HepG2 (cell line): ENCODE measurements around the gene SLC35E4. TPM values are rescaled to one million over a fixed set of nuclear protein-coding genes. Genes with fewer than 3 reads are reported as not detected.
"Not testable (repeated sequence)": the region's sequence is repeated elsewhere in the genome, so short reads cannot be mapped to it uniquely, and the experiment has no call there.

Source experiments
- ATAC-seq: fragments of 200-7000 bp; cut with Tn5 transposase; 3 replicates; pipeline ENCODE4 v1.9.1; 2020; ENCODE audit warnings: mild to moderate bottlenecking, moderate library complexity
- BruUV-seq: library from RNA; stranded (reverse); fragments of 400-500 nt; replicated peaks from 2 replicates; lab custom pipeline; 2021; lab: Mats Ljungman, UMichigan
- CTCF ChIA-PET: fragments of 300-600 bp; formaldehyde crosslinking; extraction: SDS; loops from one replicate; lab custom pipeline; 2021; ENCODE audit warnings: low total read pairs, inconsistent platforms, low intra/inter-chr PET ratio; lab: Yijun Ruan, JAX
- POLR2A ChIA-PET: fragments of 350-600 bp; sonication (Branson Sonifier 250); formaldehyde crosslinking; loops from one replicate; lab custom pipeline; 2020; ENCODE audit warnings: antibody characterized with exemption, inconsistent platforms; lab: Yijun Ruan, JAX
- DNase-seq: peaks from one replicate; pipeline ENCODE4 v3.0.0-alpha.2; 2015; ENCODE audit warnings: low spot score
- FAIRE-seq: peaks from 3 replicates; lab custom pipeline; 2011; peaks lifted over from hg19 to GRCh38; lab: Jason Lieb, UNC
- H2AFZ ChIP-seq: one replicate; pipeline ENCODE4 v1.6.1; 2011; ENCODE audit warnings: low read length, inconsistent platforms
- H3K27ac ChIP-seq: fragments of 300-600 bp; 3 replicates; pipeline ENCODE4 v1.8.0; 2011; ENCODE audit warnings: mixed run types, mild to moderate bottlenecking, mixed read lengths, low read length, inconsistent platforms; ENCODE audit not compliant: insufficient read depth; ENCODE audit errors: extremely low read length
- H3K27me3 ChIP-seq, 2 experiments: fragments of 200-600 bp in 1 of 2; 2 replicates in 1 of 2; 3 replicates in 1 of 2; pipeline versions ENCODE4 v1.6.0 to v1.8.0; 2011; ENCODE audit warnings: low read length in 2 of 2, mild to moderate bottlenecking in 2 of 2, moderate library complexity in 2 of 2, inconsistent platforms in 1 of 2; ENCODE audit not compliant: insufficient read depth in 2 of 2, control insufficient read depth in 1 of 2
- H3K36me3 ChIP-seq, 2 experiments: fragments of 200-600 bp in 1 of 2; replicated peaks in 1 of 2; 2 replicates in 1 of 2; 3 replicates in 1 of 2; pipeline versions ENCODE4 v1.5.1 to v1.8.0; 2011; ENCODE audit warnings: low read length in 2 of 2, inconsistent platforms in 1 of 2; ENCODE audit not compliant: insufficient read depth in 2 of 2, control insufficient read depth in 1 of 2
- H3K4me1 ChIP-seq: 2 replicates; pipeline ENCODE4 v1.5.1; 2012; ENCODE audit warnings: low read length, inconsistent platforms; ENCODE audit not compliant: insufficient read depth
- H3K4me2 ChIP-seq: 2 replicates; pipeline ENCODE4 v1.6.0; 2011; ENCODE audit warnings: low read depth, low read length, inconsistent platforms
- H3K4me3 ChIP-seq, 3 experiments: fragments of 200-600 bp in 1 of 3; sonication (generic), shearing (Covaris generic) in 1 of 3; replicated peaks in 1 of 3; 2 replicates each; pipeline ENCODE4 v1.5.1; 2011 to 2016; ENCODE audit warnings: low read length in 3 of 3, inconsistent platforms in 2 of 3, low read depth in 2 of 3, mild to moderate bottlenecking in 2 of 3, control low read depth in 1 of 3, mixed read lengths in 1 of 3; ENCODE audit not compliant: insufficient read depth in 1 of 3
- H3K79me2 ChIP-seq: one replicate; pipeline ENCODE4 v1.6.1; 2011; ENCODE audit warnings: low read length, inconsistent platforms; ENCODE audit not compliant: insufficient read depth
- H3K9ac ChIP-seq: 2 replicates; pipeline ENCODE4 v1.6.0; 2011; ENCODE audit warnings: mild to moderate bottlenecking, low read depth, low read length, inconsistent platforms; ENCODE audit not compliant: insufficient read depth
- H3K9me3 ChIP-seq: 2 replicates; pipeline ENCODE4 v1.5.1; 2012; ENCODE audit warnings: mild to moderate bottlenecking, low read length
- H4K20me1 ChIP-seq: 2 replicates; pipeline ENCODE4 v1.6.0; 2011; ENCODE audit warnings: inconsistent platforms, mild to moderate bottlenecking, low read length, moderate library complexity; ENCODE audit not compliant: insufficient read depth
- CEBPG ChIP-seq: IDR thresholded peaks from 2 replicates; pipeline ENCODE4 v1.6.1; 2016
- KMT2B ChIP-seq: IDR thresholded peaks from 2 replicates; pipeline ENCODE4 v1.6.1; 2016; ENCODE audit warnings: missing genetic modification reagents, missing compliant biosample characterization
- NFKBIZ ChIP-seq: IDR thresholded peaks from 2 replicates; pipeline ENCODE4 v1.6.1; 2018; ENCODE audit warnings: missing genetic modification reagents, missing compliant biosample characterization
- NR2C2 ChIP-seq: sonication (generic); formaldehyde crosslinking; IDR thresholded peaks from 2 replicates; pipeline ENCODE4 v1.4.0; 2020; ENCODE audit warnings: missing genetic modification reagents, mild to moderate bottlenecking, moderate library complexity, borderline replicate concordance
- SKIL ChIP-seq: sonication (generic); formaldehyde crosslinking; IDR thresholded peaks from 2 replicates; pipeline ENCODE4 v1.8.0; 2022; ENCODE audit warnings: missing genetic modification reagents, mild to moderate bottlenecking, moderate library complexity, borderline replicate concordance
- TBP ChIP-seq: sonication (generic); formaldehyde crosslinking; IDR thresholded peaks from 2 replicates; pipeline ENCODE4 v1.5.0; 2020; ENCODE audit warnings: missing genetic modification reagents
- WIZ ChIP-seq: sonication (generic); formaldehyde crosslinking; IDR thresholded peaks from 2 replicates; pipeline ENCODE4 v1.5.1; 2020; ENCODE audit warnings: mild to moderate bottlenecking, missing genetic modification reagents
- ZNF160 ChIP-seq: sonication (generic); formaldehyde crosslinking; IDR thresholded peaks from 2 replicates; pipeline ENCODE4 v1.8.0; 2022; ENCODE audit warnings: mild to moderate bottlenecking, inconsistent platforms, missing genetic modification reagents
- ZNF17 ChIP-seq: sonication (generic); formaldehyde crosslinking; IDR thresholded peaks from 2 replicates; pipeline ENCODE4 v1.5.0; 2020; ENCODE audit warnings: mild to moderate bottlenecking, missing genetic modification reagents
- ZNF652 ChIP-seq: IDR thresholded peaks from 2 replicates; pipeline ENCODE4 v1.6.1; 2016; ENCODE audit warnings: low read depth, borderline replicate concordance
- ZNF800 ChIP-seq: sonication (generic); formaldehyde crosslinking; IDR thresholded peaks from 2 replicates; pipeline ENCODE4 v1.4.0; 2020; ENCODE audit warnings: missing genetic modification reagents
- WGBS: methylation state at CpG from one replicate; pipeline ENCODE4 v1.1.6; 2017; ENCODE audit warnings: low lambda C conversion rate; 5-methylcytosine and 5-hydroxymethylcytosine counted together
- in situ Hi-C: cut with HindIII; loops from 2 replicates; pipeline ENCODE4 v1.10.0; 2017; ENCODE audit warnings: low pct_unique_long_range_greater_than_20kb; ENCODE audit not compliant: extremely low pct_ligation_motif_present
- intact Hi-C: fragments of 100-400 bp; cut with micrococcal nuclease; formaldehyde crosslinking; loops from one replicate; pipeline ENCODE4 v1.10.0; 2022; ENCODE audit not compliant: unreplicated experiment
- polyA plus RNA-seq, 8 experiments: library from polyadenylated mRNA; depleted of rRNA in 3 of 8; stranded (reverse) in 7 of 8; unstranded in 1 of 8; fragments of >200 nt; fragmentation: Illumina TruSeq in 4 of 8; extraction: Trizol in 4 of 8; gene quantifications; 2 replicates each; pipeline versions ENCODE4 v1.2.1 to v1.2.3, GENCODE V29; 2011 to 2016; ENCODE audit warnings: low read depth in 4 of 8, missing spikeins in 1 of 8, mixed read lengths in 1 of 8; ENCODE audit not compliant: insufficient read depth in 1 of 8
- total RNA-seq, 5 experiments: library from RNA; depleted of rRNA; stranded (reverse); fragments of >200 nt; fragmentation: Illumina TruSeq; extraction: Trizol; gene quantifications; 2 replicates each; pipeline ENCODE4 v1.2.3, GENCODE V29; 2016; ENCODE audit warnings: low read depth in 1 of 5
- TF ChIP-seq, protein P1 (sequence below): sonication (generic); formaldehyde crosslinking; IDR thresholded peaks from 2 replicates; pipeline ENCODE4 v1.4.0; 2020; ENCODE audit warnings: missing genetic modification reagents, mild to moderate bottlenecking, borderline replicate concordance

SLC35E4 gene
- total and polyA plus RNA-seq, 2 of the 13 experiments (the other 11 are each of a cell fraction or from before 2014, with no cell fraction given): 0.07 to 0.15 TPM

- no peak for TF ChIP-seq NFKBIZ (CRISPR knock-in tag)
- TF ChIP-seq, protein P1, sequence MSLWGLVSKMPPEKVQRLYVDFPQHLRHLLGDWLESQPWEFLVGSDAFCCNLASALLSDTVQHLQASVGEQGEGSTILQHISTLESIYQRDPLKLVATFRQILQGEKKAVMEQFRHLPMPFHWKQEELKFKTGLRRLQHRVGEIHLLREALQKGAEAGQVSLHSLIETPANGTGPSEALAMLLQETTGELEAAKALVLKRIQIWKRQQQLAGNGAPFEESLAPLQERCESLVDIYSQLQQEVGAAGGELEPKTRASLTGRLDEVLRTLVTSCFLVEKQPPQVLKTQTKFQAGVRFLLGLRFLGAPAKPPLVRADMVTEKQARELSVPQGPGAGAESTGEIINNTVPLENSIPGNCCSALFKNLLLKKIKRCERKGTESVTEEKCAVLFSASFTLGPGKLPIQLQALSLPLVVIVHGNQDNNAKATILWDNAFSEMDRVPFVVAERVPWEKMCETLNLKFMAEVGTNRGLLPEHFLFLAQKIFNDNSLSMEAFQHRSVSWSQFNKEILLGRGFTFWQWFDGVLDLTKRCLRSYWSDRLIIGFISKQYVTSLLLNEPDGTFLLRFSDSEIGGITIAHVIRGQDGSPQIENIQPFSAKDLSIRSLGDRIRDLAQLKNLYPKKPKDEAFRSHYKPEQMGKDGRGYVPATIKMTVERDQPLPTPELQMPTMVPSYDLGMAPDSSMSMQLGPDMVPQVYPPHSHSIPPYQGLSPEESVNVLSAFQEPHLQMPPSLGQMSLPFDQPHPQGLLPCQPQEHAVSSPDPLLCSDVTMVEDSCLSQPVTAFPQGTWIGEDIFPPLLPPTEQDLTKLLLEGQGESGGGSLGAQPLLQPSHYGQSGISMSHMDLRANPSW (CRISPR knock-in tag): no peak
- TF ChIP-seq TBP (CRISPR knock-in tag): no peak
- no peak for TF ChIP-seq SKIL (CRISPR knock-in tag)
- no peak for TF ChIP-seq ZNF17
- TF ChIP-seq NR2C2 (CRISPR knock-in tag): no peak
- no peak for TF ChIP-seq ZNF160 (CRISPR knock-in tag)
- no peak for TF ChIP-seq ZNF652 (CRISPR knock-in tag)
- no peak for TF ChIP-seq WIZ (CRISPR knock-in tag)
- no peak for TF ChIP-seq KMT2B (CRISPR knock-in tag)
- TF ChIP-seq ZNF800 (CRISPR knock-in tag): no peak
- no peak for TF ChIP-seq CEBPG
- no peak for FAIRE-seq
Observed at GRCh38 chr22:30675436-30675835, 39.9 kb downstream of the SLC35E4 start.

DNA sequence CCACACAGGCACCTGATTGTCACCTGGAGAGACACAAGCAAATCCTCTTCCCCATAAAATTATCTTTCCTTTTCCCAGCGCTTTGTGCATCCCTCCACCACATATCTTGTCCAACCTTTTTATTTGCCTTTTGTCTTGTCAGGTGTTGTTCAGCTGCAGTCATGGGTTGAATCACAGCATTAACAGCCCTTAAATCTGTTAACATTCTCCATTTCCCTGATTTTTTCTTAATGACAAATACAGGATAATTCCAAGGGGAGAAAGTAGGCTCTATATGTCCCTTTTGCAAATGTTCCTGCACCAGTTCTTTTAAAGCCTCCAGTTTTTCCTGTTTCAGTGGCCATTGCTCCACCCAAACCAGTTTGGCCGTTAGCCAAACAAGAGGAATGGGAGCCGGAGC, 41.0 kb downstream of the SLC35E4 start:
- CTCF ChIA-PET, H3K4me1 ChIP-seq, H4K20me1 ChIP-seq, intact Hi-C loops, H3K79me2 ChIP-seq, FAIRE-seq, H3K27ac ChIP-seq, DNase-seq, POLR2A ChIA-PET, H3K9ac ChIP-seq, H3K9me3 ChIP-seq, H3K36me3 ChIP-seq, in situ Hi-C loops, H3K4me2 ChIP-seq, H2AFZ ChIP-seq, BruUV-seq, ATAC-seq, H3K4me3 ChIP-seq: not testable (repeated sequence)
- H3K27me3 ChIP-seq: peaks cover 0 to 21% of the 10 kb centered on the region in 2 experiments; a peak in 2 of 5 replicates
- WGBS: 16% methylated on average over 3 of the region's 3 CpGs

More at GRCh38 chr22:30675436-30675835, 39.9 kb downstream of the SLC35E4 start:
- H3K4me3 ChIP-seq: no peak overlapping the region
- no peak for ATAC-seq
- no peak overlapping the region for H3K4me2 ChIP-seq
- no peaks in the 10 kb centered on the region for H3K9me3 ChIP-seq
- no peak overlapping the region for H3K27ac ChIP-seq
- CTCF ChIA-PET: no interaction called here
- no peak overlapping the region for H2AFZ ChIP-seq
- H4K20me1 ChIP-seq: no peaks in the 10 kb centered on the region
- H3K4me1 ChIP-seq: no peaks in the 10 kb centered on the region
- no TSS peak for BruUV-seq
- no peaks in the 10 kb centered on the region for H3K79me2 ChIP-seq
- H3K9ac ChIP-seq: no peak overlapping the region
- intact Hi-C loops: no loop called here
- 52% methylated on average over 9 of the region's 9 CpGs for WGBS
- in situ Hi-C loops: no loop called here
- no peak for DNase-seq
- H3K36me3 ChIP-seq: no peaks in the 10 kb centered on the region
- POLR2A ChIA-PET: no interaction called here
- peaks cover 0 to 21% of the 10 kb centered on the region in 2 experiments; a peak in 2 of 5 replicates for H3K27me3 ChIP-seq
